ENCODE measurements around the gene SELENON. TPM values are rescaled to one million over a fixed set of nuclear protein-coding genes. Genes with fewer than 3 reads are reported as not detected.
A peak's percentile ranks its signal among the peaks of the same experiment; 100 is the strongest.

The SELENON gene
- total RNA-seq, 8 experiments from 2014 or later = 10.5 to 56.7 (median 21.3) TPM

DNA sequence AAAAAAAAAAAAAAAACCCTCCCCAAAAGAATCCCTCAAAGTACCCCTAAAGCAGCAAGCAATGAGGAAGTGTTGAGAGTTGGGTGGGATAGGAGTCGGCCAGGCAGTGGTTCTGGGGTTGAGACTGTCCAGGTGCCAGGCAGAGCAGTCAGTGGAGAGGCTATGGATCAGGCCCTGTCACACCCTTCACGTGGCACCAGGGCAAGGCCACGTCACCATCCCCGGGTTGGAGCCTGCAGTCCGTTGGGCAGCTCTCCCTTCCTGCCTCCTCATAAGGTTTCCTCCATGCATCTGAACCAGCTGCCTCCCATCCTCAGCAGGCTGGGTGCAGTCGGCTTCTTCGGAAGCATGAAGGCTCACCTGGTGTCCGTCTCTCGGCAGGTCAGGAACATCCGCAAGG is 36.5 kb upstream of the SELENON start:
- WGBS, 10 experiments = 80 to 100% (median 95%) methylated on average over 1 to 7 of the region's 10 CpGs; no CpG with 5 or more reads in 5 of the 10 experiments
- no peak for ATAC-seq (replicated peaks in 6 of 8)
- in situ Hi-C loops (cut with MboI; ENCODE audit: low pct_unique_long_range_greater_than_20kb in 2 of 9, low sequenced_read_pairs in 9 of 9, unreplicated experiment in 9 of 9) = no loop called here
- Histone ChIP-seq H3K4me3 (no peak overlapping the region), H3K4me1 (replicated peaks in 1 of 2) (peaks cover 11 to 12% of the 10 kb centered on the region in 2 donors), H3K27ac (no peak overlapping the region)

DNA sequence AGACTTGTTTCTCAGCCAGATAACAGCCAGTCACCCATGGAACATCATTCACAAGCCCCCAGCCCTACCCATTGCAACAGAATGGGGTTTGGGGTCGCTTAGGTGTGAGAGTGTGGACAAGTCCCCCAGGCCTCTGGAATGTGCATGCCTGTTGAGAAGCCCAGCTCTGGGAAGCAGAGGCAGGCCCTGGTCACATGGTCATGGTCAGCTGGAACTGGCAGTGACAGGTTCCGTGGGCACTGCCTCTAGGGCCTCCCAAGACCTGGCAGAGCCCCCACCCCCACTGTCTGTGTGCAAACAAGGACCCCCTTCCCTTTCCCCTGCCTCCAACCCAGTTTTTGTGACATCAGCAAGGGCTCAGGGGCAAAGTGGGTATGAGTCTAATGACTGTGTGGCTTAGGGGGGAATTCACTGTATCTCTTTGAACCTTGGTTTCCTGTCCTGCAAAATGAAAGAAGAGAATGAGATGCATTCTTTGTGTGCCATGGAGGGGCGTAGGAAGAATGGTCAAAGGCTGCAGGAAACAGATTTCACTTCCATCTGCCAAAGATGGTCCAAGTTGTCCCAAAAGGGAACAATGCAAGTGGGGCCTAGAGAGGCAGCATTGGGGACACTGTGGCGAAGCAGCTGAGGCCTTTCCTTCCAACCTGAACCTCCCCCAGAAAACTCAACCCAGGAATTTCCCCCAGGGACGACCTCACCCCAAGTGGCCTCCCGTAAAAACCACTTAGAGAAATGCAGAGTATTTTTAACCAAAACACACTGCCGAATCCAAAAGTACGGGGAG is 34.7 kb upstream of the SELENON start:
- ATAC-seq (replicated peaks in 6 of 8) = peak in 4 of 8 experiments; percentile 20 to 23 (median 21)

DNA sequence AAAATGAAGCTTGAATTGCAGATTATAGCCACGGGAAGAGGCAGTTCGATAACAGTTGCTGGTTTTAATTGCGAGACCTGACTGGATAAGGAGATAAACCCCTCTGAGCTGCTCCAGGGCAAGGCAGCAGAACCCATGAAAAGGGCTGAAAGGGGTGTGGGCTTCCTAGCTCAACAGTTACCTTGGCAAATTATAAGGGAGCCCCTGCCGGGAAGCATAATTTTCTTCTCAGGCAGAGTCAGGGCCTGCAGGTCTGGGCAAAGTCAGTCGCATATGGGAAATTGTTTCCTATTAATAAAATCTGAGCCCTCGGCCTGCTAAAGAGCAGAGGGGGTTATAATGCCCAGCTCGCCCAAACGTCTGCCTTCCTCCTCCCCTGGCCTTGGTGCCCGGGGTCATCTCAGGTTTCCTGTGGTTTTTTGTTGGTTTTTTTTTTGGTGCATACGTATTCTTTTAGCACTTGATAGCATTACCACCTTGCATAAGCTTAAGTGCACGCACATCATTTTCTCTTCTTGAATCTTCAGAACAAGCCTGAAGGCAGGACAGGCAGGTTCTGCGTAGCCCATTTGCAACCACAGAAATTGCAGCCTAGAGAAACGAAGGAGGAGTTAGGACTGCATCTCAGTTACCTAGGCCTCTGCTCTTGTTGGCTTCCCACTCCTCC is 33.9 kb upstream of the SELENON start:
- in situ Hi-C loops (cut with MboI; ENCODE audit: low pct_unique_long_range_greater_than_20kb in 2 of 9, low sequenced_read_pairs in 9 of 9, unreplicated experiment in 9 of 9) = no loop called here
- Histone ChIP-seq H3K27ac (no peak overlapping the region), H3K4me3 (no peak overlapping the region), H3K4me1 (replicated peaks in 1 of 2) (peaks cover 25 to 27% of the 10 kb centered on the region in 2 donors)
- peak in 1 of 8 experiments; percentile 75 for ATAC-seq (replicated peaks in 6 of 8)
- WGBS, 10 experiments = 25 to 97% (median 72%) methylated on average over 2 to 13 of the region's 13 CpGs; no CpG with 5 or more reads in 2 of the 10 experiments

More for the DNA sequence above, 34.7 kb upstream of the SELENON start:
- 10 to 80% (median 68%) methylated on average over 1 to 7 of the region's 8 CpGs; no CpG with 5 or more reads in 2 of the 10 experiments for WGBS, 10 experiments
- H3K4me1 ChIP-seq (replicated peaks in 1 of 2) = peaks cover 19 to 20% of the 10 kb centered on the region in 2 donors
- in situ Hi-C loops (cut with MboI; ENCODE audit: low pct_unique_long_range_greater_than_20kb in 2 of 9, low sequenced_read_pairs in 9 of 9, unreplicated experiment in 9 of 9) = no loop called here
- no peak overlapping the region for H3K4me3 ChIP-seq
- no peak overlapping the region for H3K27ac ChIP-seq

DNA sequence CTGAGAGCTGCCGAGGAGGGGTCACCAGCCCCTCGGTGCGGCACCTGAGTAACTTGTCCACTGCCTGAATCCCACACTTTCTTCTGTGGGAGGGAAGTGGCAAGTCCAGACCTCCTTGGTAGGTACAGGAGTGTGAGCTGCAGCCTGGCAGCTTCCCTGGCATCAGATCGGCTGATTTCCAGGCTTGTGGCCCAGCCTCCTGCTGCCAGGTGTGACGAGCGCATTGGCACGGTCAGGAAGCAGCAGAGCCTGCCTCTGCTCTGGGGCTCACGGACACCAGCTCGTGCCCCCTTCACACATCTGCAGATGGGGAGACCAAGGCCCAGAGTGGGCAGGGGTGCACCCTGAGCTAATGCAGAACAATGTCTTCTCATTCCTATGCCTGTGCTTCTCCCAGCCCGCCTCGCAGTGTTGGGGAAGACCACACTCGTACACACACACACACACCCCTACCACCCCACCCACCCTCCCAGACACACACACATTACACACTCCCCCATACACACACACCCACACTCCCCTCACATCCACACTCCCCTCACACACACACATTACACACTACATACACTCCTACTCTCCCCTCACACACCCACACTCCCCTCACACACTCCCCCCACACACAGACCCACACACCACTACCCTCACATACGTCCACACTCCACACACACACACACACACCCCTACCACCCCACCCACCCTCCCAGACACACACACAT is 33.1 kb upstream of the SELENON start:
- no peak overlapping the region for H3K4me3 ChIP-seq
- ATAC-seq (replicated peaks in 6 of 8) = no peak
- peaks cover 32 to 35% of the 10 kb centered on the region in 2 donors for H3K4me1 ChIP-seq (replicated peaks in 1 of 2)
- H3K27ac ChIP-seq = no peak overlapping the region
- in situ Hi-C loops (cut with MboI; ENCODE audit: low pct_unique_long_range_greater_than_20kb in 2 of 9, low sequenced_read_pairs in 9 of 9, unreplicated experiment in 9 of 9) = no loop called here
- 90 to 100% (median 100%) methylated on average over 1 to 3 of the region's 13 CpGs; no CpG with 5 or more reads in 7 of the 10 experiments for WGBS, 10 experiments

DNA sequence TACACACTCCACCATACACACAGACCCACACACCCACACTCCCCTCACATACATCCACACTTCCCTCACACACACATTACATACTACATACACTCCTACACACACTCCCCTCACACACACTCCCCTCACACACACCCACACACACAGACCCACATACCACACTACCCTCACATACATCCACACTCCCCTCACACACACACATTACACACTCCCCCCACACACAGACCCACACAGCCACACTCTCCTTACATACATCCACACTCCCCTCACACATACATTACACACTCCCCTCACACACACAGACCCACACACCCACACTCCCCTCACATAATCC is 32.6 kb upstream of the SELENON start:
- ATAC-seq (replicated peaks in 6 of 8) = no peak
- no peak overlapping the region for H3K4me3 ChIP-seq
- in situ Hi-C loops (cut with MboI; ENCODE audit: low pct_unique_long_range_greater_than_20kb in 2 of 9, low sequenced_read_pairs in 9 of 9, unreplicated experiment in 9 of 9) = no loop called here
- no peak overlapping the region for H3K27ac ChIP-seq
- peaks cover 37 to 39% of the 10 kb centered on the region in 2 donors for H3K4me1 ChIP-seq (replicated peaks in 1 of 2)

- in situ Hi-C loops (cut with MboI; ENCODE audit: low pct_unique_long_range_greater_than_20kb in 2 of 9, low sequenced_read_pairs in 9 of 9, unreplicated experiment in 9 of 9) = no loop called here
- 0 to 100% (median 100%) methylated on average over 1 to 2 of the region's 2 CpGs; no CpG with 5 or more reads in 5 of the 10 experiments for WGBS, 10 experiments
- H3K4me1 ChIP-seq (replicated peaks in 1 of 2) = peaks cover 37 to 44% of the 10 kb centered on the region in 2 donors
- no peak overlapping the region for H3K27ac ChIP-seq
- no peak for ATAC-seq (replicated peaks in 6 of 8)
- no peak overlapping the region for H3K4me3 ChIP-seq
Measured at GRCh38 chr1:25768999-25769398, 31.0 kb upstream of the SELENON start.

- peak overlapping the region in 1 of 2 donors; percentile 7 for H3K27ac ChIP-seq
- WGBS, 10 experiments = 50 to 98% (median 79%) methylated on average over 1 to 11 of the region's 27 CpGs; no CpG with 5 or more reads in 4 of the 10 experiments
- in situ Hi-C loops (cut with MboI; ENCODE audit: low pct_unique_long_range_greater_than_20kb in 2 of 9, low sequenced_read_pairs in 9 of 9, unreplicated experiment in 9 of 9) = no loop called here
- no peak for ATAC-seq (replicated peaks in 6 of 8)
- peaks cover 37 to 44% of the 10 kb centered on the region in 2 donors for H3K4me1 ChIP-seq (replicated peaks in 1 of 2)
- no peak overlapping the region for H3K4me3 ChIP-seq
Measured at GRCh38 chr1:25769625-25770383, 30.2 kb upstream of the SELENON start.

GRCh38 chr1:25770541-25771220 is 29.3 kb upstream of the SELENON start:
- in situ Hi-C loops (cut with MboI; ENCODE audit: low pct_unique_long_range_greater_than_20kb in 2 of 9, low sequenced_read_pairs in 9 of 9, unreplicated experiment in 9 of 9) = no loop called here

DNA sequence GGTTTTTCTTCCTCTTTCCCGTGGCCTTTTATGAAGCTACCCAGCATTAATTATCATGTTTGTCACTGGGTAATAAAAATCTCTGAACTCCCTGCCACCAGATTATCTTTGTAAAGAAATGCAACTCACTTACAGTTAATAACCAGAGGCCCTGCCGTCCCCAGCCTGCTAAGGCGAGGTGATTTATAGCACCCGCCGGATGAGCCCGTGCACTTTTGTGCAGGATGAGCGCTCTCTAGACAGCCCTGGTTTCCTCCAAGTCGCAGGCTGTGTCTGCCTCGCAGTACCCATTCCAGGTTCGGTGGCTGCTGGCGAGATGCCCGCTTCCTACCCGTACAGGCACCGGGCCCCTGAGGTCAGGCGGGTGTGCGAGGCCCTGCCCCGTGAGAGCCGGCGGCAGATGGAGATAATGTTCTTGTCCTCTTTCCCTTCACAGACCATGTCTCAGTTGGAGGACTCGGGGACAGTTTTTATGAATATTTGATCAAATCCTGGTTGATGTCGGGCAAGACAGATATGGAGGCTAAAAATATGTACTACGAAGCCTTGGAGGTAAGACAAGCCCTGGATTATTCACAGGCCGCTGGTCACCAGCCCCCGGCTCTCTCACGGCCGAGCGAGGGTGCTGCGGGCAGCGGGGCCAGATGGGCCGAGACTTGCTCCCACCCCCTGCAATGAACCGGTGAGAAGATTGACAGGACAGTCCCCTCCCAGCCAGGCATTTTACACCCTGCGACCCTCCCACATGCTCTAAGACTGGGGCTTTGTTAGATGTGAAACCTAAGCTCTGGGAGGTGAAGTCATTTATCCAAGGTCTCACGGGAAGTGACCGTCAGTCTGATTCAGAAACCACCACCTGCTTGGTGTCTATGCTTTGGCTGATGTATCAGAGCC is 28.5 kb upstream of the SELENON start:
- WGBS, 10 experiments = 3 to 71% (median 24%) methylated on average over 6 to 27 of the region's 34 CpGs; no CpG with 5 or more reads in 2 of the 10 experiments
- ATAC-seq (replicated peaks in 6 of 8) = peak in 6 of 8 experiments; percentile 35 to 95 (median 92)
- H3K4me3 ChIP-seq = peak overlapping the region in 2 of 5 donors; percentile 3 to 16
- H3K27ac ChIP-seq = peak overlapping the region in 1 of 2 donors; percentile 24
- H3K4me1 ChIP-seq (replicated peaks in 1 of 2) = peaks cover 29 to 33% of the 10 kb centered on the region in 2 donors
- in situ Hi-C loops (cut with MboI; ENCODE audit: low pct_unique_long_range_greater_than_20kb in 2 of 9, low sequenced_read_pairs in 9 of 9, unreplicated experiment in 9 of 9) = no loop called here

More at GRCh38 chr1:25770541-25771220, 29.3 kb upstream of the SELENON start:
- H3K27ac ChIP-seq = peak overlapping the region; percentile 7 to 9
- no peak overlapping the region for H3K4me3 ChIP-seq
- peaks cover 35 to 38% of the 10 kb centered on the region in 2 donors for H3K4me1 ChIP-seq (replicated peaks in 1 of 2)
- 0 to 100% (median 22%) methylated on average over 1 to 9 of the region's 14 CpGs for WGBS, 10 experiments
- ATAC-seq (replicated peaks in 6 of 8) = peak in 5 of 8 experiments; percentile 65 to 81 (median 71)

- Histone ChIP-seq H3K4me3 (no peak overlapping the region), H3K27ac (peak overlapping the region in 1 of 2 donors; percentile 24), H3K4me1 (replicated peaks in 1 of 2) (peaks cover 29 to 33% of the 10 kb centered on the region in 2 donors)
- ATAC-seq (replicated peaks in 6 of 8) = no peak
- in situ Hi-C loops (cut with MboI; ENCODE audit: low pct_unique_long_range_greater_than_20kb in 2 of 9, low sequenced_read_pairs in 9 of 9, unreplicated experiment in 9 of 9) = no loop called here
- WGBS, 10 experiments = 89 to 100% (median 93%) methylated on average over 2 to 3 of the region's 5 CpGs; no CpG with 5 or more reads in 6 of the 10 experiments
Measured at GRCh38 chr1:25772164-25772563, 27.8 kb upstream of the SELENON start.

GRCh38 chr1:25772692-25773245 is 27.2 kb upstream of the SELENON start:
- Histone ChIP-seq H3K4me3 (no peak overlapping the region), H3K4me1 (replicated peaks in 1 of 2) (peaks cover 29 to 33% of the 10 kb centered on the region in 2 donors), H3K27ac (no peak overlapping the region)
- WGBS, 10 experiments = 70 to 100% (median 96%) methylated on average over 1 to 5 of the region's 5 CpGs; no CpG with 5 or more reads in 3 of the 10 experiments
- no peak for ATAC-seq (replicated peaks in 6 of 8)
- in situ Hi-C loops (cut with MboI; ENCODE audit: low pct_unique_long_range_greater_than_20kb in 2 of 9, low sequenced_read_pairs in 9 of 9, unreplicated experiment in 9 of 9) = no loop called here

Data from motor neuron (in vitro differentiated cells).